Testis (tissue), 2 donors: ENCODE results near the gene KIT.

Experiments used
- POLR2A ChIP-seq: fragments of 450-650 bp; IDR thresholded peaks from one replicate; pipeline ENCODE4 v1.6.1; 2017; ENCODE audit warnings: antibody characterized with exemption, mild to moderate bottlenecking, moderate library complexity
- TF ChIP-seq, protein P1 (sequence below), 3 experiments: fragments of 450-650 bp in 2 of 3; fragments of 200-600 bp in 1 of 3; sonication (generic) in 1 of 3; IDR thresholded peaks; one replicate each; pipeline ENCODE4 v1.5.1; 2016 to 2019; ENCODE audit warnings: antibody characterized with exemption in 3 of 3, mild to moderate bottlenecking in 2 of 3, moderate library complexity in 1 of 3

GRCh38 chr4:54750341-54750740 lies 92.6 kb downstream of the KIT start:
- TF ChIP-seq, protein P1, sequence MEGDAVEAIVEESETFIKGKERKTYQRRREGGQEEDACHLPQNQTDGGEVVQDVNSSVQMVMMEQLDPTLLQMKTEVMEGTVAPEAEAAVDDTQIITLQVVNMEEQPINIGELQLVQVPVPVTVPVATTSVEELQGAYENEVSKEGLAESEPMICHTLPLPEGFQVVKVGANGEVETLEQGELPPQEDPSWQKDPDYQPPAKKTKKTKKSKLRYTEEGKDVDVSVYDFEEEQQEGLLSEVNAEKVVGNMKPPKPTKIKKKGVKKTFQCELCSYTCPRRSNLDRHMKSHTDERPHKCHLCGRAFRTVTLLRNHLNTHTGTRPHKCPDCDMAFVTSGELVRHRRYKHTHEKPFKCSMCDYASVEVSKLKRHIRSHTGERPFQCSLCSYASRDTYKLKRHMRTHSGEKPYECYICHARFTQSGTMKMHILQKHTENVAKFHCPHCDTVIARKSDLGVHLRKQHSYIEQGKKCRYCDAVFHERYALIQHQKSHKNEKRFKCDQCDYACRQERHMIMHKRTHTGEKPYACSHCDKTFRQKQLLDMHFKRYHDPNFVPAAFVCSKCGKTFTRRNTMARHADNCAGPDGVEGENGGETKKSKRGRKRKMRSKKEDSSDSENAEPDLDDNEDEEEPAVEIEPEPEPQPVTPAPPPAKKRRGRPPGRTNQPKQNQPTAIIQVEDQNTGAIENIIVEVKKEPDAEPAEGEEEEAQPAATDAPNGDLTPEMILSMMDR (IDR thresholded peaks at IDR 0.05), result no peak
- no peak for TF ChIP-seq POLR2A
